Erythroblast (primary cell): ENCODE measurements around the gene GABRB1.

Experiments used
- DNase-seq, 2 experiments: peaks; one replicate each; lab custom pipeline; 2025; lab: John Stamatoyannopoulos, UW
- GATA1 ChIP-seq: IDR thresholded peaks from 2 replicates; pipeline ENCODE4 v1.6.1; 2011; ENCODE audit warnings: low read depth, mild to moderate bottlenecking, control low read depth, low read length, moderate library complexity
- POLR2A ChIP-seq: IDR thresholded peaks from 2 replicates; pipeline ENCODE4 v1.6.1; 2011; ENCODE audit warnings: mild to moderate bottlenecking, low read length

Gene GABRB1

GRCh38 chr4:47185761-47186160 is 154.4 kb downstream of the GABRB1 start:
- TF ChIP-seq GATA1, result no peak
- TF ChIP-seq POLR2A, result no peak
- no peak for DNase-seq

- DNase-seq, result no peak
- TF ChIP-seq POLR2A (no peak), GATA1 (no peak)
These were observed 156.2 kb downstream of the GABRB1 start for GRCh38 chr4:47187608-47188007.

- TF ChIP-seq POLR2A (no peak), GATA1 (no peak)
- no peak for DNase-seq
These were observed 161.8 kb downstream of the GABRB1 start for GRCh38 chr4:47193179-47193578.

GRCh38 chr4:47194036-47194737 is 162.8 kb downstream of the GABRB1 start:
- DNase-seq, result no peak
- TF ChIP-seq POLR2A (no peak), GATA1 (no peak)

- TF ChIP-seq POLR2A (no peak), GATA1 (no peak)
- no peak for DNase-seq
These were observed 164.3 kb downstream of the GABRB1 start for GRCh38 chr4:47195706-47196105.

DNA sequence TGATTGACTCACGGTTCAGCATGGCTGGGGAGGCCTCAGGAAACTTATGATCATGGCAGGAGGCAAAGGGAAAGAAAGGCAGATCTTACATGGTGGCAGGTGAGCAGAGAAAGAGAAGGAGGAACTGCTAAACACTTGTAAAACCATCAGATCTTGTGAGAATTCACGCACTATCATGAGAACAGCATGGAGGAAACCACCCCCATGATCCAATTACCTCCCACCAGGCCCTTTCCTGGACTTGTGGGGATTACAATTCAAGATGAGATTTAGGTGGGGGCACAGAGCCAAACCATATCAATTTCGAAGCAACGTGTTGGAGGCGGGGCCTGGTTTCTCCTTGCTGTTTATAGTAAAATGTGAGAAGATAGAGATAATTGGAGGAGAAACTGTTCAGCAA is 167.4 kb downstream of the GABRB1 start:
- DNase-seq, result no peak
- TF ChIP-seq POLR2A (no peak), GATA1 (no peak)

DNA sequence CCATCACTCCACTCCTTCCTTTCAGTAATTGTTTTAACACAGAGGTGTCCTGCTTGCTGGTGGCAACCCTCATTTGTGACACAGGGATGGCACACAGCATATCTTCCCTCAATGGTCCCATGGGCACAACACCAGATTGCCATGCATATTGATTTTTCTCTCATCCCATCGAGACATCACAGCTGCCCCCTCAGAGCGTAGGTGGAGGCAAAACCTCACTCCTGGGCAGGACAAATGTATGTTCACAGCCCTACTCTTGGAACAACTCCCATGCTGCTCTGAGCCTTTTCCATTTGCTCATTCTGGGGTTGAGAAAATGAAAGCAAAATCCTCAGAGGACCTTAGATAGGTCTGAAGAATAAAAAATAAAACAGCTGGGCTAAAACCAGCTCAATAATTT is 172.2 kb downstream of the GABRB1 start:
- no peak for DNase-seq
- TF ChIP-seq POLR2A (no peak), GATA1 (no peak)

DNA sequence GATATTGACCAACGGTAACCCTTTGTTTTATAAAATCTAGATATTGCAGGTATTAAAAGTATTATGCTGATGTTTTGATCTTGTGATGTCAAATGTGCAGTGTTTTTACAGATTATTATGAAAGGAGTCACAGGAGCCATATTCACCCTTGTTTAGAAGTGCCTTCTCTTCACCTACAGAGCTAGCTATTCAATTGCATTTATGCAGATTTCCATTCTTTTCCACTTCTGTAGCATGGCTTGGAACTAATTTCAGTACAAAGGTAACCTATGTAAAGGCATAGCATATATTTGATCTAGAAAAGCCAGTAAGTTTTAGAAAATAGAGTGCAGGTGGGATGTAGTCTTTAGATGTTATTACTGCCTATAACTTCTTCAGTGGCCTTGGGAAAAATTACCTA is 176.2 kb downstream of the GABRB1 start:
- no peak for DNase-seq
- no peak for TF ChIP-seq GATA1
- no peak for TF ChIP-seq POLR2A

DNA sequence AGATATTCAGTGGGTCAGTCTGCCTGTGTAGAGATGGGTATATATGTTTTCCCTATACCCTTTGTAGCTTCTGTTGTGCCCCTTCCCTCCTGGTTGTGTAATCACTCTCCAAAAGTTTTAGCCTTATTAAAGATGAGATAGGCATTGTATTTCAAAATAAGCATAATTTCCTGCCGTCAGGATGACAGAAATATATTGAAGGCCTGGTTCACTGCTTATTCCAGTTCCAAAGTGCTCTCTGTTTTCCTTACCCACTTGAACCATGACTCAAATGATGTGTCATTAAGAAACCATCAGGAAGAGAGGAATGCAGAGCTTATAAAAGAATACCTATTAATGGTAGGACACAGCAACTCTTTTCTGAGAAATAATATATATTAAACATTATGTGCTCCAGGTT is 178.5 kb downstream of the GABRB1 start:
- DNase-seq, result no peak
- TF ChIP-seq POLR2A, result no peak
- no peak for TF ChIP-seq GATA1

- DNase-seq, result no peak
- TF ChIP-seq GATA1 (no peak), POLR2A (no peak)
These were observed 179.5 kb downstream of the GABRB1 start for GRCh38 chr4:47210828-47211227.

DNA sequence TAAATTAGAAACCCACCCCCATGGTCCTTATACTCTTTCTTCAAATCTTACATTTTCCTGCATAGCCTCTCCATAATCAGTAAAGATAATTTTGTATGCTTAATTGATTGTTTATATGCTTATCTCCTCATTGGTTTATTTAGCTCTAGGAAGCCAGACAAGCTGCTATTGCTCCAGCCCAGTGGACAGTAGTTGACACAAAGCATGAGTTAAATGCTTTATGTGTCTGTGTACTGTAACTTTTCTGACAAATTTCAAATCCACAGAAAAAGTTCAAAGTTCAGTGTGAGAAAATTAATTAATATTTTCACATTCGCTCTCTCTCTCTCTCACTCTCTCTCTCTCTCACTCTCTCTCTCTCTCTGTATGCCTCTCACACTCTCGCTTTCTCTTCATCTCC is 181.7 kb downstream of the GABRB1 start:
- DNase-seq, result no peak
- no peak for TF ChIP-seq GATA1

DNA sequence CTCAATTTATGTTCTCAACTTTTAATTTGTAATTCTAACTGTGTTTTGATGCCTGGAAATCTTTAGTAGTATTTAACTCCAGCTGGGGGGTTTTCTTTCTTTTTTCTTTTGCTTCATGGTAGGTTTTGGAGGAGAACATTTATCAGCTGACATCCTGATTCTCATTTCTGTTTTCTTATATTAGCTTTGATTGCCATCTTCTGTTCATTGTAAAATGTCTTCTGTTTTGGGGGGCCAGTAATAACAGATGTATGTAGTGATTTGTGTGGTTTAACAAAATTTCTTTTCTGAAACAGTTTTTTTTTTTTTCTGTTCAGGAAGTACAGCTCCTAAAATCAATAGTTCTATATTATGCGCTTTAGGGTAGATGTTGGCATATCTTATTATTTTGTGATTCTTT is 182.2 kb downstream of the GABRB1 start:
- no peak for DNase-seq

DNA sequence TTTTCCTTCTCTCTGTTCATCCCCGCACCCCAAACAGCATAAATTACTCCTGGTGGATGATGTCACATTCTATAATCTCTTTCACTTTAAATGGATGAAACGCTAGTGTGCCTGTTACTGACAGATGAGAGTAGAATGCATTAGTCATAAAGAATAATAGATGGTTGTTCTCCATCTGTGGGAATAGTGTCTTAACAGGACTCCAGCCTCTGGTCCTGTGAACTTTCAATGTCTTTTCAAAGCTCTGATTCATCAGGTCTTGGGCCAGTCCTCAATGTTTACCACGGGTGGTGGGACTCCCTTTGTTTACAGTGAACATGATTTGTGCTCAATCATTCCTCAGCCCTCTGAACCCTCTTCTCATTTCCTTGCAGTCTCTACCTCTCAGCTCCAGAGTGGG is 182.6 kb downstream of the GABRB1 start:
- DNase-seq, result no peak
- TF ChIP-seq POLR2A (no peak), GATA1 (no peak)

More for the DNA sequence above, 182.2 kb downstream of the GABRB1 start:
- TF ChIP-seq GATA1 (no peak), POLR2A (no peak)

DNA sequence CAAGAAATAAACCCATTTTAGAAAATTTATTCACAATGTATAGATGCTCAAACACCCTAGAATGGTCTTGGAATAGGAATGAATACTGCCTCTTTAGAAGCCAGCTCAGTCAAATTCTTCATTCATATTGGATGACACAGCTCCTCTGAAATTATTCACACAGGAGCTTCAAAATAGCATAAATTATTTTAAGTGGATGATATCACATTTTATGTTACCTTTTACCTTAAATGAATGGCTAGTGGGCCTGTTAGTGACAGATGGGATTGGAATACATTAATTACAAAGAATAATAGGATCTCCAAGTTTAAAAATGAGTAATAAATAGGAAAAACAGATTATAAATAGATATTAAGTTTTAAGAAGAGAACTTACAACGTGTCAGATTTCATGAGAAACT is 184.4 kb downstream of the GABRB1 start:
- TF ChIP-seq POLR2A (no peak), GATA1 (no peak)
- no peak for DNase-seq

DNA sequence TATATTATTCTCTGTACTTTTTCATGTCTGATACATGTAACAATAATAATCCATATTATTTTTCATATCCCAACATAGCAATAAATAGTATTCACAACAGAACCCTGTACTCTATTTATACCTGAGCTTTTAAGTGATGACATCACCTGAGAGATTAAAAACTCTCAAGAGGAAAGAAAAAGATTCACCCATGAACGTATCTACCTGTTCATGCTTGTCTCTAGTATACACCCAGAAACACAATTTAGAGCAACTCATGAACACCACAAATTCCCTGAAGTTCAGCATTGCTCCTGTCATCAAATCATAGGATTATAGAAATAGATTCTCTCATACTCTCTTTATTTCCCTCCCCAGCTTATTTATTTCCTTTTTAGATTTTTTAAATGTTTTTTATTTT is 185.9 kb downstream of the GABRB1 start:
- no peak for DNase-seq
- TF ChIP-seq GATA1 (no peak), POLR2A (no peak)

DNA sequence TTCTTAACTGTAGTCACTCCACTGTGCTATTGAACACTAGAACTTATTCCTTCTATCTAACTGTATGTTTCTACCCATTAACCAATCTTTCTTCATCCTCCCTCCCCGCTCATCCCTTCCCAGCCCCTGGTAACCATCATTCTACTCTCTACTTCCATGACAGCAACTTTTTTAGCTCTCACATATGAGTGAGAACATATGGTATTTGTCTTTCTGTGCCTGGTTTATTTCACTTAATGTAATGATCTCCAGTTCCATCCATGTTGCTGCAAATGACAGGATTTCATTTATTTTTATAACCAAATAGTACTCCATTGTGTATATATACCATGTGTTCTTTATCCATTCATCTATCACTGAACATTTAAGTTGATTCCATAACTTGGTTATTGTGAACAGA is 186.5 kb downstream of the GABRB1 start:
- TF ChIP-seq POLR2A, result no peak
- no peak for TF ChIP-seq GATA1
- DNase-seq, result no peak
